GM18909 (cell line): ENCODE results near the gene GNG2.

Source experiments
- ATAC-seq: cut with Tn5 transposase; IDR thresholded peaks from one replicate; pipeline ENCODE4 v1.9.1; 2021; ENCODE audit warnings: mild to moderate bottlenecking; ENCODE audit not compliant: unreplicated experiment, poor library complexity

GNG2 gene

GRCh38 chr14:51933191-51933590, 72.8 kb downstream of the GNG2 start:
- no peak for ATAC-seq

- ATAC-seq, result no peak
Measured at GRCh38 chr14:51938137-51938536, 77.7 kb downstream of the GNG2 start.

- no peak for ATAC-seq
Measured at GRCh38 chr14:51938821-51939220, 78.4 kb downstream of the GNG2 start.

- ATAC-seq, result no peak
Measured at GRCh38 chr14:51939226-51939625, 78.8 kb downstream of the GNG2 start.

- ATAC-seq, result no peak
Measured at GRCh38 chr14:51939755-51940301, 79.4 kb downstream of the GNG2 start.

- no peak for ATAC-seq
Measured at GRCh38 chr14:51942971-51943370, 82.6 kb downstream of the GNG2 start.

GRCh38 chr14:51950007-51950406, 89.6 kb downstream of the GNG2 start:
- ATAC-seq, result no peak

- ATAC-seq, result no peak
Measured at GRCh38 chr14:51951656-51952055, 91.2 kb downstream of the GNG2 start.

GRCh38 chr14:51954031-51954430, 93.6 kb downstream of the GNG2 start:
- ATAC-seq, result no peak

- ATAC-seq, result no peak
Measured at GRCh38 chr14:51954657-51955056, 94.2 kb downstream of the GNG2 start.

GRCh38 chr14:51957950-51958349, 97.5 kb downstream of the GNG2 start:
- no peak for ATAC-seq

GRCh38 chr14:51959928-51960327, 99.5 kb downstream of the GNG2 start:
- no peak for ATAC-seq

- no peak for ATAC-seq
Measured at GRCh38 chr14:51960866-51961265, 100.5 kb downstream of the GNG2 start.

GRCh38 chr14:51962711-51963110, 102.3 kb downstream of the GNG2 start:
- no peak for ATAC-seq

GRCh38 chr14:51963286-51963685, 102.9 kb downstream of the GNG2 start:
- no peak for ATAC-seq

- ATAC-seq, result no peak
Measured at GRCh38 chr14:51967521-51967920, 107.1 kb downstream of the GNG2 start.

- ATAC-seq, result no peak
Measured at GRCh38 chr14:51969852-51970540, 109.6 kb downstream of the GNG2 start.

- no peak for ATAC-seq
Measured at GRCh38 chr14:51972566-51972965, 112.2 kb downstream of the GNG2 start.

- ATAC-seq, result no peak
Measured at GRCh38 chr14:51977075-51977474, 116.7 kb downstream of the GNG2 start.

- no peak for ATAC-seq
Measured at GRCh38 chr14:51978681-51979085, 118.3 kb downstream of the GNG2 start.

- peak; percentile 63 for ATAC-seq
Measured at GRCh38 chr14:51979088-51979709, 118.8 kb downstream of the GNG2 start.
